A673 (cell line): ENCODE data around the gene DDX3X. TPM values are rescaled to one million over a fixed set of nuclear protein-coding genes. Genes with fewer than 3 reads are reported as not detected.

Experiments used
- BruUV-seq: library from RNA; stranded (reverse); fragments of 400-500 nt; replicated peaks from 2 replicates; lab custom pipeline; 2021; lab: Mats Ljungman, UMichigan
- CTCF ChIA-PET: fragments of 300-600 bp; sonication (Branson Sonifier 250); formaldehyde crosslinking; loops from one replicate; lab custom pipeline; 2022; ENCODE audit warnings: antibody characterized with exemption; lab: Charles Lee
- POLR2A ChIA-PET: fragments of 300-600 bp; sonication (Branson Sonifier 250); formaldehyde crosslinking; loops from one replicate; lab custom pipeline; 2022; ENCODE audit warnings: antibody characterized with exemption; ENCODE audit not compliant: low non-redundant PET; lab: Charles Lee
- DNase-seq: peaks from one replicate; pipeline ENCODE4 v3.0.0-alpha.2; 2015; ENCODE audit warnings: low spot score
- H3K27ac ChIP-seq: fragments of 200-600 bp; sonication (generic); 2 replicates; pipeline ENCODE4 v1.5.1; 2016; ENCODE audit warnings: mixed run types, low read depth, mild to moderate bottlenecking, mixed read lengths, antibody characterized with exemption, low read length; ENCODE audit not compliant: poor library complexity, severe bottlenecking
- H3K27me3 ChIP-seq: fragments of 200-600 bp; sonication (generic); replicated peaks from 2 replicates; pipeline ENCODE4 v1.6.1; 2017; ENCODE audit warnings: mixed run types, low read depth, mild to moderate bottlenecking, mixed read lengths, antibody characterized with exemption, low read length; ENCODE audit not compliant: insufficient read depth, poor library complexity
- H3K36me3 ChIP-seq: fragments of 200-600 bp; sonication (generic); 2 replicates; pipeline ENCODE4 v1.6.1; 2016; ENCODE audit warnings: mixed run types, mild to moderate bottlenecking, mixed read lengths, antibody characterized with exemption, low read length; ENCODE audit not compliant: insufficient read depth, poor library complexity, severe bottlenecking
- H3K4me1 ChIP-seq: fragments of 200-600 bp; sonication (generic); 2 replicates; pipeline ENCODE4 v1.6.1; 2017; ENCODE audit warnings: mixed run types, mild to moderate bottlenecking, mixed read lengths, antibody characterized with exemption, low read length; ENCODE audit not compliant: insufficient read depth, poor library complexity, severe bottlenecking
- H3K4me3 ChIP-seq: fragments of 200-600 bp; sonication (generic); 2 replicates; pipeline ENCODE4 v1.5.1; 2016; ENCODE audit warnings: low read depth, mixed run types, mild to moderate bottlenecking, mixed read lengths, low read length; ENCODE audit not compliant: poor library complexity, severe bottlenecking
- H3K9me3 ChIP-seq: fragments of 200-600 bp; sonication (generic); 2 replicates; pipeline ENCODE4 v1.6.1; 2016; ENCODE audit warnings: mixed run types, low read depth, mild to moderate bottlenecking, mixed read lengths, antibody characterized with exemption, low read length; ENCODE audit not compliant: poor library complexity, severe bottlenecking
- EZH2 ChIP-seq: fragments of 200-600 bp; sonication (generic); IDR thresholded peaks from 2 replicates; pipeline ENCODE4 v1.6.1; 2017; ENCODE audit warnings: borderline replicate concordance, low read depth, mild to moderate bottlenecking, mixed read lengths, antibody characterized with exemption, low read length; ENCODE audit not compliant: poor library complexity, severe bottlenecking
- intact Hi-C: fragments of 100-400 bp; cut with micrococcal nuclease; formaldehyde crosslinking; loops from one replicate; pipeline ENCODE4 v1.10.0; 2022; ENCODE audit not compliant: unreplicated experiment
- total RNA-seq: library from RNA; stranded (reverse); gene quantifications from 2 replicates; pipeline ENCODE4 v1.2.3, GENCODE V29; 2021
- TF ChIP-seq, protein P1 (sequence below): fragments of 300-800, 200-600 bp; sonication (generic); conservative IDR thresholded peaks from 2 replicates; pipeline ENCODE4 v1.5.1; 2017; ENCODE audit warnings: low read depth, mild to moderate bottlenecking, antibody characterized with exemption, low read length, moderate library complexity, mixed read lengths

Gene DDX3X
- total RNA-seq, 1 experiment from 2014 or later, result 454 TPM

GRCh38 chrX:41384051-41384705, 50.2 kb downstream of the DDX3X start:
- no peak overlapping the region for H3K4me3 ChIP-seq
- no peak for TF ChIP-seq EZH2
- TF ChIP-seq, protein P1, sequence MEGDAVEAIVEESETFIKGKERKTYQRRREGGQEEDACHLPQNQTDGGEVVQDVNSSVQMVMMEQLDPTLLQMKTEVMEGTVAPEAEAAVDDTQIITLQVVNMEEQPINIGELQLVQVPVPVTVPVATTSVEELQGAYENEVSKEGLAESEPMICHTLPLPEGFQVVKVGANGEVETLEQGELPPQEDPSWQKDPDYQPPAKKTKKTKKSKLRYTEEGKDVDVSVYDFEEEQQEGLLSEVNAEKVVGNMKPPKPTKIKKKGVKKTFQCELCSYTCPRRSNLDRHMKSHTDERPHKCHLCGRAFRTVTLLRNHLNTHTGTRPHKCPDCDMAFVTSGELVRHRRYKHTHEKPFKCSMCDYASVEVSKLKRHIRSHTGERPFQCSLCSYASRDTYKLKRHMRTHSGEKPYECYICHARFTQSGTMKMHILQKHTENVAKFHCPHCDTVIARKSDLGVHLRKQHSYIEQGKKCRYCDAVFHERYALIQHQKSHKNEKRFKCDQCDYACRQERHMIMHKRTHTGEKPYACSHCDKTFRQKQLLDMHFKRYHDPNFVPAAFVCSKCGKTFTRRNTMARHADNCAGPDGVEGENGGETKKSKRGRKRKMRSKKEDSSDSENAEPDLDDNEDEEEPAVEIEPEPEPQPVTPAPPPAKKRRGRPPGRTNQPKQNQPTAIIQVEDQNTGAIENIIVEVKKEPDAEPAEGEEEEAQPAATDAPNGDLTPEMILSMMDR, result no peak
- no TSS peak for BruUV-seq
- H3K36me3 ChIP-seq, result no peaks in the 10 kb centered on the region
- intact Hi-C loops, result no loop called here
- H3K27ac ChIP-seq, result no peak overlapping the region
- H3K27me3 ChIP-seq, result no peaks in the 10 kb centered on the region
- DNase-seq, result peak; percentile 22
- no peaks in the 10 kb centered on the region for H3K4me1 ChIP-seq
- CTCF ChIA-PET, result interaction anchor here (0.6 kb wide), 1 partner anchor 840 kb away, joined by 4 read pairs; no protein-coding TSS in a partner anchor
- no peaks in the 10 kb centered on the region for H3K9me3 ChIP-seq
- POLR2A ChIA-PET, result interaction anchor here (0.6 kb wide), 2 partner anchors 51 to 70 kb away, joined by 3 to 14 read pairs; no protein-coding TSS in a partner anchor

GRCh38 chrX:41386222-41386990, 52.4 kb downstream of the DDX3X start:
- Histone ChIP-seq H3K4me1 (no peaks in the 10 kb centered on the region), H3K36me3 (no peaks in the 10 kb centered on the region), H3K27ac (no peak overlapping the region), H3K27me3 (no peaks in the 10 kb centered on the region), H3K4me3 (no peak overlapping the region), H3K9me3 (no peaks in the 10 kb centered on the region)
- no peak for DNase-seq
- no TSS peak for BruUV-seq
- TF ChIP-seq, protein P1, result no peak
- TF ChIP-seq EZH2, result no peak
- intact Hi-C loops, result no loop called here
- ChIA-PET CTCF (no interaction called here), POLR2A (no interaction called here)

- CTCF ChIA-PET, result no interaction called here
- BruUV-seq, result no TSS peak
- no peak overlapping the region for H3K27ac ChIP-seq
- H3K36me3 ChIP-seq, result no peaks in the 10 kb centered on the region
- H3K27me3 ChIP-seq, result no peaks in the 10 kb centered on the region
- H3K9me3 ChIP-seq, result no peaks in the 10 kb centered on the region
- intact Hi-C loops, result no loop called here
- no peak overlapping the region for H3K4me3 ChIP-seq
- POLR2A ChIA-PET, result no interaction called here
- no peaks in the 10 kb centered on the region for H3K4me1 ChIP-seq
- no peak for TF ChIP-seq EZH2
- TF ChIP-seq, protein P1, result no peak
- DNase-seq, result no peak
These were observed 54.6 kb downstream of the DDX3X start for GRCh38 chrX:41388543-41388942.
